ENCODE measurements around the gene CNGA3.

The CNGA3 gene

GRCh38 chr2:98310010-98310409 lies 36.2 kb upstream of the CNGA3 start:
- Histone ChIP-seq H3K79me2 (ENCODE audit: insufficient read depth, low read length) (no peaks in the 10 kb centered on the region), H3K27me3 (ENCODE audit: insufficient read depth, low read length, poor library complexity, severe bottlenecking) (no peaks in the 10 kb centered on the region), H2AFZ (ENCODE audit: low read length) (no peak overlapping the region), H3K4me2 (ENCODE audit: low read depth, low read length, poor library complexity, severe bottlenecking) (no peak overlapping the region), H3K4me1 (ENCODE audit: insufficient read depth, low read length, poor library complexity, severe bottlenecking) (no peaks in the 10 kb centered on the region), H3K9ac (ENCODE audit: low read depth, low read length, poor library complexity, severe bottlenecking) (no peak overlapping the region), H3F3A (ENCODE audit: low read depth) (no peaks in the 10 kb centered on the region), H3K9me2 (replicated peaks; ENCODE audit: low read depth, low read length) (no peaks in the 10 kb centered on the region), H3K9me3 (ENCODE audit: insufficient read depth, low read depth, low read length) (no peaks in the 10 kb centered on the region), H3K4me3 (ENCODE audit: low read length, poor library complexity, severe bottlenecking) (no peak overlapping the region), H3K36me3 (ENCODE audit: insufficient read depth, low read length) (no peaks in the 10 kb centered on the region), H4K20me1 (ENCODE audit: insufficient read depth, low read length, poor library complexity, severe bottlenecking) (no peaks in the 10 kb centered on the region)
- no peak for TF ChIP-seq EZH2phosphoT487 (IDR thresholded peaks at IDR 0.05; ENCODE audit: borderline replicate concordance)
- no peak for TF ChIP-seq CTCF (conservative IDR thresholded peaks at IDR 0.05; ENCODE audit: low read length)

- H2AFZ ChIP-seq (ENCODE audit: low read length), result no peak overlapping the region
- TF ChIP-seq EZH2phosphoT487 (IDR thresholded peaks at IDR 0.05; ENCODE audit: borderline replicate concordance) (no peak), CTCF (conservative IDR thresholded peaks at IDR 0.05; ENCODE audit: low read length) (no peak)
- H3K4me2 ChIP-seq (ENCODE audit: low read depth, low read length, poor library complexity, severe bottlenecking), result no peak overlapping the region
- no peak overlapping the region for H3K4me3 ChIP-seq (ENCODE audit: low read length, poor library complexity, severe bottlenecking)
- no peaks in the 10 kb centered on the region for H4K20me1 ChIP-seq (ENCODE audit: insufficient read depth, low read length, poor library complexity, severe bottlenecking)
- H3K9ac ChIP-seq (ENCODE audit: low read depth, low read length, poor library complexity, severe bottlenecking), result no peak overlapping the region
- H3K36me3 ChIP-seq (ENCODE audit: insufficient read depth, low read length), result no peaks in the 10 kb centered on the region
- no peaks in the 10 kb centered on the region for H3K4me1 ChIP-seq (ENCODE audit: insufficient read depth, low read length, poor library complexity, severe bottlenecking)
- H3K9me3 ChIP-seq (ENCODE audit: insufficient read depth, low read depth, low read length), result no peaks in the 10 kb centered on the region
- H3K9me2 ChIP-seq (replicated peaks; ENCODE audit: low read depth, low read length), result no peaks in the 10 kb centered on the region
- H3F3A ChIP-seq (ENCODE audit: low read depth), result no peaks in the 10 kb centered on the region
- H3K27me3 ChIP-seq (ENCODE audit: insufficient read depth, low read length, poor library complexity, severe bottlenecking), result no peaks in the 10 kb centered on the region
- H3K79me2 ChIP-seq (ENCODE audit: insufficient read depth, low read length), result no peaks in the 10 kb centered on the region
These were observed 35.2 kb upstream of the CNGA3 start for GRCh38 chr2:98311090-98311489.

- no peaks in the 10 kb centered on the region for H4K20me1 ChIP-seq (ENCODE audit: insufficient read depth, low read length, poor library complexity, severe bottlenecking)
- H2AFZ ChIP-seq (ENCODE audit: low read length), result no peak overlapping the region
- H3K4me1 ChIP-seq (ENCODE audit: insufficient read depth, low read length, poor library complexity, severe bottlenecking), result no peaks in the 10 kb centered on the region
- H3K4me3 ChIP-seq (ENCODE audit: low read length, poor library complexity, severe bottlenecking), result no peak overlapping the region
- H3K36me3 ChIP-seq (ENCODE audit: insufficient read depth, low read length), result no peaks in the 10 kb centered on the region
- H3K9ac ChIP-seq (ENCODE audit: low read depth, low read length, poor library complexity, severe bottlenecking), result no peak overlapping the region
- H3K9me2 ChIP-seq (replicated peaks; ENCODE audit: low read depth, low read length), result no peaks in the 10 kb centered on the region
- H3F3A ChIP-seq (ENCODE audit: low read depth), result no peaks in the 10 kb centered on the region
- no peak for TF ChIP-seq EZH2phosphoT487 (IDR thresholded peaks at IDR 0.05; ENCODE audit: borderline replicate concordance)
- no peak for TF ChIP-seq CTCF (conservative IDR thresholded peaks at IDR 0.05; ENCODE audit: low read length)
- H3K79me2 ChIP-seq (ENCODE audit: insufficient read depth, low read length), result no peaks in the 10 kb centered on the region
- H3K4me2 ChIP-seq (ENCODE audit: low read depth, low read length, poor library complexity, severe bottlenecking), result no peak overlapping the region
- no peaks in the 10 kb centered on the region for H3K27me3 ChIP-seq (ENCODE audit: insufficient read depth, low read length, poor library complexity, severe bottlenecking)
- H3K9me3 ChIP-seq (ENCODE audit: insufficient read depth, low read depth, low read length), result no peaks in the 10 kb centered on the region
These were observed 34.3 kb upstream of the CNGA3 start for GRCh38 chr2:98311771-98312545.
